Tibial nerve (tissue), 4 donors: ENCODE measurements around the gene SEMA5A. TPM values are rescaled to one million over a fixed set of nuclear protein-coding genes. Genes with fewer than 3 reads are reported as not detected.
"Not testable (repeated sequence)": the region's sequence is repeated elsewhere in the genome, so short reads cannot be mapped to it uniquely, and the experiment has no call there.

Experiments used
- DNase-seq, 2 donors: peaks; one replicate each; pipeline ENCODE4 v3.0.0-alpha.2; 2019; ENCODE audit warnings: low spot score in 2 of 2
- H3K27ac ChIP-seq, 4 donors: fragments of 200-600 bp; sonication (generic) in 3 of 4; one replicate each; pipeline ENCODE4 v1.5.1; 2017 to 2019; ENCODE audit warnings: mild to moderate bottlenecking in 1 of 4
- H3K27me3 ChIP-seq, 2 donors: fragments of 200-600 bp; sonication (generic) in 1 of 2; one replicate each; pipeline versions ENCODE4 v1.5.1 to v1.6.0; 2017 to 2019
- H3K36me3 ChIP-seq, 3 donors: fragments of 200-600 bp; sonication (generic); one replicate each; pipeline ENCODE4 v1.5.1; 2018 to 2019
- H3K4me1 ChIP-seq, 4 donors: fragments of 200-600 bp; sonication (generic) in 3 of 4; one replicate each; pipeline ENCODE4 v1.5.1; 2017 to 2019
- H3K4me3 ChIP-seq, 4 donors: fragments of 200-600 bp; sonication (generic) in 3 of 4; one replicate each; pipeline ENCODE4 v1.5.1; 2017 to 2019; ENCODE audit warnings: mild to moderate bottlenecking in 1 of 4, moderate library complexity in 1 of 4
- H3K9me3 ChIP-seq, 4 donors: fragments of 200-600 bp; sonication (generic) in 3 of 4; one replicate each; pipeline ENCODE4 v1.5.1; 2017 to 2019
- EP300 ChIP-seq, 2 donors: sonication (generic); formaldehyde crosslinking; IDR thresholded peaks; one replicate each; pipeline ENCODE4 v1.6.1; 2017; ENCODE audit warnings: antibody characterized with exemption in 2 of 2, mild to moderate bottlenecking in 1 of 2
- POLR2A ChIP-seq, 2 donors: fragments of 450-650 bp; IDR thresholded peaks; one replicate each; pipeline ENCODE4 v1.6.1; 2017; ENCODE audit warnings: antibody characterized with exemption in 2 of 2, mild to moderate bottlenecking in 2 of 2, moderate library complexity in 2 of 2
- WGBS, 2 donors: methylation state at CpG; one replicate each; pipeline ENCODE4 v1.1.5; 2018; 5-methylcytosine and 5-hydroxymethylcytosine counted together
- total RNA-seq, 4 donors: library from RNA; depleted of rRNA; stranded (reverse); fragments of >200 nt; gene quantifications; one replicate each; pipeline ENCODE4 v1.1.0, GENCODE V29; 2016
- TF ChIP-seq, protein P1 (sequence below), 5 experiments: fragments of 200-600 bp in 3 of 5; fragments of 450-650 bp in 2 of 5; sonication (generic) in 3 of 5; IDR thresholded peaks; one replicate each; pipeline ENCODE4 v1.5.1; 2016 to 2019; ENCODE audit warnings: antibody characterized with exemption in 5 of 5, mild to moderate bottlenecking in 3 of 5, moderate library complexity in 2 of 5

The SEMA5A gene
- total RNA-seq, 4 donors from 2014 or later = 36.3 to 58.4 (median 52.6) TPM

DNA sequence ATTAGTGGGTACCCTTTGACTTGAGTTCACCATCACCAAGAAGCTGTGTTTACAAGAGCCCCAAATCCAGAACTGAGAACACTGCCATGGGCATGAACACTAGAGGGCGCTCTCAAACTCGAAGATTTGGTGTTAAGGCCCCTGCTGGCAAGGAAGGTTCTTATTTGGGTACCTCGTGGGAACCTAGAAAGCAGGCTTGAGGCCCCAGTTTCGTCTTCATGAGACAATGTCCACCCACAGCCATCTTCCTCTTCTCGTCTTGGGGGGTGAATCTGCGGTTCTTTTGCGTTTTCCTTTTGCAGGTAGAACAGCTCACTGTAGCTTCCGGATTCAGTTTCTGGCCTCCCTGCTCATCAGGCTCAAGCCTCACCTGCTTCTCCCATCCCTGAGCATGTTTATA, 184.0 kb downstream of the SEMA5A start:
- 57 to 64% methylated on average over 8 of the region's 8 CpGs for WGBS, 2 donors
- Histone ChIP-seq H3K4me1 (peaks cover 0 to 19% (median 5%) of the 10 kb centered on the region in 4 donors), H3K9me3 (no peaks in the 10 kb centered on the region), H3K4me3 (no peak overlapping the region), H3K36me3 (no peaks in the 10 kb centered on the region), H3K27me3 (no peaks in the 10 kb centered on the region), H3K27ac (no peak overlapping the region)
- peak in 1 of 2 donors; percentile 59 for DNase-seq
- TF ChIP-seq POLR2A (IDR thresholded peaks at IDR 0.05) (no peak), EP300 (IDR thresholded peaks at IDR 0.05) (no peak)
- TF ChIP-seq, protein P1, sequence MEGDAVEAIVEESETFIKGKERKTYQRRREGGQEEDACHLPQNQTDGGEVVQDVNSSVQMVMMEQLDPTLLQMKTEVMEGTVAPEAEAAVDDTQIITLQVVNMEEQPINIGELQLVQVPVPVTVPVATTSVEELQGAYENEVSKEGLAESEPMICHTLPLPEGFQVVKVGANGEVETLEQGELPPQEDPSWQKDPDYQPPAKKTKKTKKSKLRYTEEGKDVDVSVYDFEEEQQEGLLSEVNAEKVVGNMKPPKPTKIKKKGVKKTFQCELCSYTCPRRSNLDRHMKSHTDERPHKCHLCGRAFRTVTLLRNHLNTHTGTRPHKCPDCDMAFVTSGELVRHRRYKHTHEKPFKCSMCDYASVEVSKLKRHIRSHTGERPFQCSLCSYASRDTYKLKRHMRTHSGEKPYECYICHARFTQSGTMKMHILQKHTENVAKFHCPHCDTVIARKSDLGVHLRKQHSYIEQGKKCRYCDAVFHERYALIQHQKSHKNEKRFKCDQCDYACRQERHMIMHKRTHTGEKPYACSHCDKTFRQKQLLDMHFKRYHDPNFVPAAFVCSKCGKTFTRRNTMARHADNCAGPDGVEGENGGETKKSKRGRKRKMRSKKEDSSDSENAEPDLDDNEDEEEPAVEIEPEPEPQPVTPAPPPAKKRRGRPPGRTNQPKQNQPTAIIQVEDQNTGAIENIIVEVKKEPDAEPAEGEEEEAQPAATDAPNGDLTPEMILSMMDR (IDR thresholded peaks at IDR 0.05) = peak; percentile 28 to 43 (median 32)

DNA sequence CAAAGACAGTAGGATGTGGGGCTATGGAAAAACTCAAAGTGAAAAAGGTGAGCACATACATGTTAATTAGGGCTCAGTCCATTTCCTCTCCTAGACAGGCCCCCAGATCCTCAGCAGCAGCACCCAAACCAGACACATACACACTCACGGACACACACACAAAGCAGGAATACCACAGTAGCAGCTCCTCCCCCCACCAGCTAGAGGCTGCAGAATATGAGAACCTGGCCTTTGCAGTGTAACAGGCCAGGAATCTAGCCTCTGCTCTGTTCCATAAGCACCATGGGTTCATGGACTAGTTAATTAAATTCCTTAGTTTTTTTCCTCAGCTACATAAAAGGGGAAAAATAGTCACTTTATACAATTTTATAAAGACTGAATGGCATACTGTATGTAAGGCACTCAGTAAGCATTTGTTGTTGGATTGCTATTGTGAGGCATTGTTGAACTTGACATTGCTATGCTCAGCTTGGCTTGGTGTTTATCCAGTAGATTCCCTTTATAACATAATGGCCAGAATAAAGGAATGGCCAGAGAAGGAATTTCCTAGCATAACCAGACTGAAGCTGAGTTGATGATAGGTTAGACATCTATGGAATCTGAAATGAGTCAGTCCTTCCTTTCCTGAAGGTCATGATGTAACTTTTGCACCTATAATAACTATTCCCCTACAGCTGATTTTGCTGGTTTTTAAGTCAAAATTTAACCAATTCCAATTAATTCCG, 186.8 kb downstream of the SEMA5A start:
- H3K27ac ChIP-seq = peak overlapping the region in 2 of 4 donors; percentile 22 to 33
- TF ChIP-seq, protein P1 (IDR thresholded peaks at IDR 0.05) = no peak
- TF ChIP-seq POLR2A (IDR thresholded peaks at IDR 0.05) = no peak
- no peak for TF ChIP-seq EP300 (IDR thresholded peaks at IDR 0.05)
- no peaks in the 10 kb centered on the region for H3K36me3 ChIP-seq
- peaks cover 0 to 29% (median 5%) of the 10 kb centered on the region in 4 donors for H3K4me1 ChIP-seq
- no peak overlapping the region for H3K4me3 ChIP-seq
- 42 to 50% methylated on average over 2 of the region's 2 CpGs for WGBS, 2 donors
- no peaks in the 10 kb centered on the region for H3K27me3 ChIP-seq
- H3K9me3 ChIP-seq = no peaks in the 10 kb centered on the region
- no peak for DNase-seq

DNA sequence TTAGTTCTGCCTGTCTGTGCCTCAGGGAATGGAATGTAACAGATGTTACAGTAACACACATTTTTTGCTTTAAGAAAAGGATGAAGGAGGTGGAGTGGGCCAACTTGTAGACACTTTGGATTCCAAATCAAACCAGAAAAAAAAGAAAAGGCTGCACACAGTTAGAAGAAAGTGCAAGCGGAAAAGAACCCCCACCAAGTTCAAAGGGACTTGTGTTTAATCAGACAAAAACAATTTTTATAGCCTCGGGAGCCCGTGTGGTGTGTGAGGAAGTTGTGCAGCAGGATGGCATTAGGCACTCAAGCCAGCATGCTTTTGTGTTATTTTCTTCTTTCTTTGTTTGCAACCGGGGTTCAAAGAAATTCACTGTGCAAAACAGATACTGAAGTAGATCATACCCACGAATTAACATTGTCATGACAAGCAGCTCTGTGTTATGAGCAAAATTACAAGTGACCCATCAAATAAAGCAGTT, 189.5 kb downstream of the SEMA5A start:
- TF ChIP-seq EP300 (IDR thresholded peaks at IDR 0.05) = no peak
- TF ChIP-seq POLR2A (IDR thresholded peaks at IDR 0.05) = no peak
- TF ChIP-seq, protein P1 (IDR thresholded peaks at IDR 0.05) = no peak
- WGBS, 2 donors = 23 to 33% methylated on average over 5 of the region's 5 CpGs
- no peak overlapping the region for H3K4me3 ChIP-seq

DNA sequence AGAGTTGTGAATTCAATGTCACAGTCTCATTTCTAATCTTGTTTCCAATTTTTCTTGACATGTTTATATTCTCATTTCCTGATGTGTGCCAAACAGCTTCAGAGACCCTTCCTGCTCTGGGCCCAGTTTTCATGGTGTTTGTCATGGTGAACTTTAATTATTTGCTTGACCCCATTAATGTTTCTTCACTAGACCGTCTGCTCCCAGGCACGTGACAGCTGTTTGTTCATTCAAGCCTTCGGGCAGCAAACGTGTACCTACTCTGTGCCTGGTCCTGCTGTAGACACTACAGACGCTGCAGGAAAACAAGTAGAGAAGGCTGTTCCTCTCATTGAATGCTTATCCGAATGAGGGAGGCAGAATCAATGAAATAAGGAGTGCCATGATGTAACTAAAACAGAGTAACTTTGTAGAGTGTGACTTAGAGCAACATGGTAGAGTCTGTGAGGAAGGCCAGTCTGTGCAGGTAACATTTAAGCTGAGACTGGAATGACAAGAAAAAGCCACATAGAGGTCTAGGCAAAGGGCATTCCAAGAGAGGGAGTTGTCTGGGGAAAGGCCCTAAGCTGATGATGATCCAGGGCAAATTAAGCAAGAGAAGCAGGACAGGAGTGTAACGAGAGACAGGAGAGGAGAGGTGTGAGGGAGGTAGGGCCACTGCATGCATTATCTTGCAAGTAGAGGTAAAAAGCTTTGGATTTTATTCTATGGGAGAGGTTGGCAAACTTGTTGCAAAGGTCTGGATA, 191.4 kb downstream of the SEMA5A start:
- H3K27me3 ChIP-seq = no peaks in the 10 kb centered on the region
- peaks cover 0 to 26% (median 8%) of the 10 kb centered on the region in 4 donors for H3K4me1 ChIP-seq
- WGBS, 2 donors = 73 to 77% methylated on average over 7 of the region's 7 CpGs
- no peaks in the 10 kb centered on the region for H3K36me3 ChIP-seq
- H3K9me3 ChIP-seq = no peaks in the 10 kb centered on the region
- no peak for TF ChIP-seq POLR2A (IDR thresholded peaks at IDR 0.05)
- TF ChIP-seq, protein P1 (IDR thresholded peaks at IDR 0.05) = no peak
- no peak for TF ChIP-seq EP300 (IDR thresholded peaks at IDR 0.05)
- H3K27ac ChIP-seq = peak overlapping the region in 1 of 4 donors; percentile 45
- no peak overlapping the region for H3K4me3 ChIP-seq
- DNase-seq = no peak

More for the DNA sequence above, 189.5 kb downstream of the SEMA5A start:
- H3K4me1 ChIP-seq = peaks cover 0 to 14% (median under 1%) of the 10 kb centered on the region in 4 donors
- no peaks in the 10 kb centered on the region for H3K27me3 ChIP-seq
- peak overlapping the region in 2 of 4 donors; percentile 13 to 43 for H3K27ac ChIP-seq
- H3K36me3 ChIP-seq = no peaks in the 10 kb centered on the region
- DNase-seq = no peak
- H3K9me3 ChIP-seq = no peaks in the 10 kb centered on the region

DNA sequence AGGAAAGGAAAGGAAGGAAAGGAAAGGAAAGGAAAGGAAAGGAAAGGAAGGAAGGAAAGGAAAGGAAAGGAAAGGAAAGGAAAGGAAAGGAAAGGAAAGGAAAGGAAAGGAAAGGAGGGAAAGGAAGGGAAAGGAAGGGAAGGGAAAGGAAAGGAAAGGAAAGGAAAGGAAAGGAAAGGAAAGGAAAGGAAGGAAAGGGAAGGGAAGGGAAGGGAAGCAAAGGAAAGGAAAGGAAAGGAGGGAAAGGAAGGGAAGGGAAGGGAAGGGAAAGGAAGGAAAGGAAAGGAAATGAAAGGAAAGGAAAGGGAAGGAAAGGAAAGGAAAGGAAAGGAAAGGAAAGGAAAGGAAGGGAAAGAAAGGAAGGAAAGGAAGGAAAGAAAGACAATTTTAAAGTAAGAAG, 192.8 kb downstream of the SEMA5A start:
- H3K4me1 ChIP-seq = peaks cover 0 to 30% (median 8%) of the 10 kb centered on the region in 4 donors
- not testable (repeated sequence) for H3K27me3 ChIP-seq, H3K36me3 ChIP-seq, H3K9me3 ChIP-seq, DNase-seq, H3K27ac ChIP-seq, H3K4me3 ChIP-seq
